GM23338 (cell line): ENCODE measurements around the gene C5orf34. TPM values are rescaled to one million over a fixed set of nuclear protein-coding genes. Genes with fewer than 3 reads are reported as not detected.

Experiments used
- ATAC-seq: fragments of 200-7000 bp; cut with Tn5 transposase; 3 replicates; pipeline ENCODE4 v1.9.1; 2020
- DNase-seq: peaks from one replicate; pipeline ENCODE4 v3.0.0-alpha.2; 2015; ENCODE audit warnings: low spot score
- H2AFZ ChIP-seq: fragments of 200-600 bp; sonication (generic); 2 replicates; pipeline ENCODE4 v1.8.0; 2016; ENCODE audit warnings: antibody characterized with exemption, mild to moderate bottlenecking, moderate library complexity
- H3F3A ChIP-seq: fragments of 200-600 bp; sonication (generic); replicated peaks from 2 replicates; pipeline ENCODE4 v1.8.0; 2017; ENCODE audit warnings: antibody characterized with exemption, mixed run types, low read depth
- H3K27ac ChIP-seq: fragments of 200-600 bp; sonication (generic); 2 replicates; pipeline ENCODE4 v1.6.1; 2016; ENCODE audit warnings: low read depth
- H3K27me3 ChIP-seq: fragments of 200-600 bp; sonication (generic); 2 replicates; pipeline ENCODE4 v1.8.0; 2016; ENCODE audit warnings: mild to moderate bottlenecking, mixed run types, moderate library complexity; ENCODE audit not compliant: insufficient read depth
- H3K36me3 ChIP-seq: fragments of 200-600 bp; sonication (generic); 2 replicates; pipeline ENCODE4 v1.8.0; 2016; ENCODE audit warnings: mild to moderate bottlenecking; ENCODE audit not compliant: insufficient read depth
- H3K4me1 ChIP-seq: fragments of 200-600 bp; sonication (generic); 2 replicates; pipeline ENCODE4 v1.8.0; 2016; ENCODE audit warnings: mild to moderate bottlenecking, moderate library complexity; ENCODE audit not compliant: insufficient read depth
- H3K4me2 ChIP-seq: fragments of 200-600 bp; sonication (generic); 2 replicates; pipeline ENCODE4 v1.7.1; 2017; ENCODE audit warnings: mixed run types
- H3K4me3 ChIP-seq: fragments of 200-600 bp; sonication (generic); 2 replicates; pipeline ENCODE4 v1.6.1; 2016; ENCODE audit warnings: mixed run types
- H3K79me2 ChIP-seq: fragments of 200-600 bp; sonication (generic); replicated peaks from 2 replicates; pipeline ENCODE4 v1.8.0; 2017; ENCODE audit warnings: mild to moderate bottlenecking; ENCODE audit not compliant: insufficient read depth
- H3K9me2 ChIP-seq: fragments of 200-600 bp; sonication (generic); 2 replicates; pipeline ENCODE4 v1.8.0; 2017; ENCODE audit not compliant: insufficient read depth
- H4K20me1 ChIP-seq: fragments of 200-600 bp; sonication (generic); replicated peaks from 2 replicates; pipeline ENCODE4 v1.8.0; 2017; ENCODE audit warnings: mild to moderate bottlenecking; ENCODE audit not compliant: insufficient read depth
- H3K27ac Mint-ChIP-seq: 2 replicates; pipeline ENCODE4 v1.8.0; 2020; ENCODE audit warnings: inconsistent platforms, mild to moderate bottlenecking, moderate library complexity, mixed read lengths
- H3K27me3 Mint-ChIP-seq: 3 replicates; pipeline ENCODE4 v1.8.0; 2022; ENCODE audit warnings: low read depth, mild to moderate bottlenecking, moderate library complexity, mixed read lengths, inconsistent platforms; ENCODE audit not compliant: insufficient read depth, poor library complexity
- H3K36me3 Mint-ChIP-seq: 3 replicates; pipeline ENCODE4 v1.8.0; 2021; ENCODE audit warnings: low read depth, mild to moderate bottlenecking, inconsistent platforms, moderate library complexity, mixed read lengths
- H3K4me1 Mint-ChIP-seq: 3 replicates; pipeline ENCODE4 v1.8.0; 2020; ENCODE audit warnings: mild to moderate bottlenecking, inconsistent platforms, mixed read lengths
- H3K4me3 Mint-ChIP-seq: 3 replicates; pipeline ENCODE4 v1.8.0; 2021; ENCODE audit warnings: moderate library complexity, mild to moderate bottlenecking, inconsistent platforms, mixed read lengths
- H3K9me3 Mint-ChIP-seq: 3 replicates; pipeline ENCODE4 v1.8.0; 2020; ENCODE audit warnings: moderate library complexity, mild to moderate bottlenecking, inconsistent platforms, mixed read lengths
- CREB1 ChIP-seq: fragments of 250-450 bp; sonication (Bioruptor Pico); IDR thresholded peaks from 2 replicates; pipeline ENCODE4 v1.5.0; 2020; ENCODE audit warnings: low read depth, mild to moderate bottlenecking, moderate library complexity
- EZH2 ChIP-seq: fragments of 200-600 bp; sonication (generic); IDR thresholded peaks from one replicate; pipeline ENCODE4 v1.8.0; 2017; ENCODE audit warnings: antibody characterized with exemption, mild to moderate bottlenecking, low read depth; ENCODE audit not compliant: unreplicated experiment
- EZH2phosphoT487 ChIP-seq: fragments of 200-600 bp; sonication (generic); IDR thresholded peaks from one replicate; pipeline ENCODE4 v1.8.1; 2018; ENCODE audit warnings: antibody characterized with exemption; ENCODE audit not compliant: unreplicated experiment
- JUNB ChIP-seq: IDR thresholded peaks from one replicate; pipeline ENCODE4 v1.6.1; 2016; ENCODE audit warnings: antibody characterized with exemption; ENCODE audit not compliant: unreplicated experiment
- NANOG ChIP-seq: IDR thresholded peaks from 2 replicates; pipeline ENCODE4 v1.6.1; 2016; ENCODE audit warnings: antibody characterized with exemption, borderline replicate concordance
- POLR2AphosphoS5 ChIP-seq: IDR thresholded peaks from 2 replicates; pipeline ENCODE4 v1.6.1; 2016; ENCODE audit warnings: antibody characterized with exemption, low read depth
- STAT1 ChIP-seq: IDR thresholded peaks from one replicate; pipeline ENCODE4 v1.6.1; 2016; ENCODE audit warnings: antibody characterized with exemption; ENCODE audit not compliant: unreplicated experiment
- ZNF114 ChIP-seq: fragments of 250-450 bp; sonication (Bioruptor Pico); IDR thresholded peaks from 2 replicates; pipeline ENCODE4 v1.5.0; 2020; ENCODE audit warnings: mild to moderate bottlenecking, moderate library complexity
- ZNF331 ChIP-seq: fragments of 250-450 bp; sonication (Bioruptor Pico); IDR thresholded peaks from 2 replicates; pipeline ENCODE4 v1.5.0; 2020; ENCODE audit warnings: low read depth, mild to moderate bottlenecking, moderate library complexity
- polyA plus RNA-seq: library from polyadenylated mRNA; unstranded; fragments of >200 nt; fragmentation: Nextera tagmentation; extraction: Ambion mirVana; gene quantifications from 2 replicates; pipeline ENCODE4 v1.2.1, GENCODE V29; 2016
- total RNA-seq: library from RNA; depleted of rRNA; stranded (reverse); fragments of >200 nt; shearing (Covaris generic); gene quantifications from 2 replicates; pipeline ENCODE4 v1.2.3, GENCODE V29; 2014
- TF ChIP-seq, protein P1 (sequence below): fragments of 250-450 bp; sonication (Bioruptor Pico); IDR thresholded peaks from 2 replicates; pipeline ENCODE4 v1.5.0; 2020; ENCODE audit warnings: mild to moderate bottlenecking, moderate library complexity
- TF ChIP-seq, protein P2 (sequence below), 2 experiments: fragments of 200-600 bp in 1 of 2; sonication (generic) in 1 of 2; conservative IDR thresholded peaks; 2 replicates each; pipeline versions ENCODE4 v1.5.1 to v1.6.1; 2016 to 2017; ENCODE audit warnings: antibody characterized with exemption in 2 of 2, low read depth in 2 of 2, mild to moderate bottlenecking in 2 of 2, moderate library complexity in 1 of 2
- TF ChIP-seq, protein P3 (sequence below): IDR thresholded peaks from one replicate; pipeline ENCODE4 v1.6.1; 2018; ENCODE audit warnings: antibody characterized with exemption; ENCODE audit not compliant: unreplicated experiment
- TF ChIP-seq, protein P4 (sequence below): IDR thresholded peaks from 2 replicates; pipeline ENCODE4 v1.6.1; 2016; ENCODE audit warnings: antibody characterized with exemption

Gene C5orf34
- total and polyA plus RNA-seq, 2 experiments from 2014 or later, result 12.2 to 15.3 TPM

DNA sequence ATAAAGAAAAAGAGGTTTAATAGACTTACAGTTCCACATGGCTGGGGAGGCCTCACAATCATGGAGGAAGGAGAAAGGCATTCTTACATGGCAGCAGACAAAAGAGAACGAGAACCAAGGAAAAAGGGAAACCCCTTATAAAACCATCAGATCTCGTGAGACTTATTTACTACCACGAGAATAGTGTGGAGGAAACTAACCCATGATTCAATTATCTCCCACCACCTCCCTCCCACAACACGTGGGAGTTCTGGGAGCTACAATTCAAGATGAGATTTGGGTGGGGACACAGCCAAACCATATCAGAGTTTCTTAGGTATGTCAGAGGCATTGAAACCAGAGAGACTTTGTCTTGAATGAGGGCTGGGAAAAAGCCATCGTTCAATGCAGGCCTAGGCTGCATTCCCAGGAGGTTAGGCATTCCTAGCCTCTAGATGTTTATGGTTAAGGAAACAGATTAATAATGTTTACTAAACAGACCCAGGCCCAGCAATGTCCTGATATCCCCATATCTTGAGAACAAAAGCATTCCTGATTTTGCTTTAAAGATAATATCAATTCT lies 49.4 kb upstream of the C5orf34 start:
- H4K20me1 ChIP-seq, result no peaks in the 10 kb centered on the region
- Mint-ChIP-seq H3K4me1 (peaks cover 4% of the 10 kb centered on the region; the same call in 2 of the 3 replicates), H3K27me3 (no peaks in the 10 kb centered on the region), H3K36me3 (no peaks in the 10 kb centered on the region), H3K27ac (no peak overlapping the region), H3K9me3 (no peaks in the 10 kb centered on the region), H3K4me3 (no peak overlapping the region)
- H3K27ac ChIP-seq, result no peak overlapping the region
- ATAC-seq (no peak), DNase-seq (peak; percentile 27)
- no peak overlapping the region for H3K4me2 ChIP-seq
- no peaks in the 10 kb centered on the region; the same call in 1 of the 2 replicates for H3K4me1 ChIP-seq
- no peak overlapping the region for H3K4me3 ChIP-seq
- H3K27me3 ChIP-seq, result no peaks in the 10 kb centered on the region
- H2AFZ ChIP-seq, result no peak overlapping the region
- H3K9me2 ChIP-seq, result no peaks in the 10 kb centered on the region
- H3K79me2 ChIP-seq, result no peaks in the 10 kb centered on the region
- no peaks in the 10 kb centered on the region for H3F3A ChIP-seq
- TF ChIP-seq EZH2phosphoT487 (no peak), POLR2AphosphoS5 (no peak), ZNF331 (no peak), NANOG (no peak), JUNB (no peak), CREB1 (CRISPR knock-in tag) (no peak), STAT1 (no peak), EZH2 (no peak), ZNF114 (no peak)
- TF ChIP-seq, protein P1, sequence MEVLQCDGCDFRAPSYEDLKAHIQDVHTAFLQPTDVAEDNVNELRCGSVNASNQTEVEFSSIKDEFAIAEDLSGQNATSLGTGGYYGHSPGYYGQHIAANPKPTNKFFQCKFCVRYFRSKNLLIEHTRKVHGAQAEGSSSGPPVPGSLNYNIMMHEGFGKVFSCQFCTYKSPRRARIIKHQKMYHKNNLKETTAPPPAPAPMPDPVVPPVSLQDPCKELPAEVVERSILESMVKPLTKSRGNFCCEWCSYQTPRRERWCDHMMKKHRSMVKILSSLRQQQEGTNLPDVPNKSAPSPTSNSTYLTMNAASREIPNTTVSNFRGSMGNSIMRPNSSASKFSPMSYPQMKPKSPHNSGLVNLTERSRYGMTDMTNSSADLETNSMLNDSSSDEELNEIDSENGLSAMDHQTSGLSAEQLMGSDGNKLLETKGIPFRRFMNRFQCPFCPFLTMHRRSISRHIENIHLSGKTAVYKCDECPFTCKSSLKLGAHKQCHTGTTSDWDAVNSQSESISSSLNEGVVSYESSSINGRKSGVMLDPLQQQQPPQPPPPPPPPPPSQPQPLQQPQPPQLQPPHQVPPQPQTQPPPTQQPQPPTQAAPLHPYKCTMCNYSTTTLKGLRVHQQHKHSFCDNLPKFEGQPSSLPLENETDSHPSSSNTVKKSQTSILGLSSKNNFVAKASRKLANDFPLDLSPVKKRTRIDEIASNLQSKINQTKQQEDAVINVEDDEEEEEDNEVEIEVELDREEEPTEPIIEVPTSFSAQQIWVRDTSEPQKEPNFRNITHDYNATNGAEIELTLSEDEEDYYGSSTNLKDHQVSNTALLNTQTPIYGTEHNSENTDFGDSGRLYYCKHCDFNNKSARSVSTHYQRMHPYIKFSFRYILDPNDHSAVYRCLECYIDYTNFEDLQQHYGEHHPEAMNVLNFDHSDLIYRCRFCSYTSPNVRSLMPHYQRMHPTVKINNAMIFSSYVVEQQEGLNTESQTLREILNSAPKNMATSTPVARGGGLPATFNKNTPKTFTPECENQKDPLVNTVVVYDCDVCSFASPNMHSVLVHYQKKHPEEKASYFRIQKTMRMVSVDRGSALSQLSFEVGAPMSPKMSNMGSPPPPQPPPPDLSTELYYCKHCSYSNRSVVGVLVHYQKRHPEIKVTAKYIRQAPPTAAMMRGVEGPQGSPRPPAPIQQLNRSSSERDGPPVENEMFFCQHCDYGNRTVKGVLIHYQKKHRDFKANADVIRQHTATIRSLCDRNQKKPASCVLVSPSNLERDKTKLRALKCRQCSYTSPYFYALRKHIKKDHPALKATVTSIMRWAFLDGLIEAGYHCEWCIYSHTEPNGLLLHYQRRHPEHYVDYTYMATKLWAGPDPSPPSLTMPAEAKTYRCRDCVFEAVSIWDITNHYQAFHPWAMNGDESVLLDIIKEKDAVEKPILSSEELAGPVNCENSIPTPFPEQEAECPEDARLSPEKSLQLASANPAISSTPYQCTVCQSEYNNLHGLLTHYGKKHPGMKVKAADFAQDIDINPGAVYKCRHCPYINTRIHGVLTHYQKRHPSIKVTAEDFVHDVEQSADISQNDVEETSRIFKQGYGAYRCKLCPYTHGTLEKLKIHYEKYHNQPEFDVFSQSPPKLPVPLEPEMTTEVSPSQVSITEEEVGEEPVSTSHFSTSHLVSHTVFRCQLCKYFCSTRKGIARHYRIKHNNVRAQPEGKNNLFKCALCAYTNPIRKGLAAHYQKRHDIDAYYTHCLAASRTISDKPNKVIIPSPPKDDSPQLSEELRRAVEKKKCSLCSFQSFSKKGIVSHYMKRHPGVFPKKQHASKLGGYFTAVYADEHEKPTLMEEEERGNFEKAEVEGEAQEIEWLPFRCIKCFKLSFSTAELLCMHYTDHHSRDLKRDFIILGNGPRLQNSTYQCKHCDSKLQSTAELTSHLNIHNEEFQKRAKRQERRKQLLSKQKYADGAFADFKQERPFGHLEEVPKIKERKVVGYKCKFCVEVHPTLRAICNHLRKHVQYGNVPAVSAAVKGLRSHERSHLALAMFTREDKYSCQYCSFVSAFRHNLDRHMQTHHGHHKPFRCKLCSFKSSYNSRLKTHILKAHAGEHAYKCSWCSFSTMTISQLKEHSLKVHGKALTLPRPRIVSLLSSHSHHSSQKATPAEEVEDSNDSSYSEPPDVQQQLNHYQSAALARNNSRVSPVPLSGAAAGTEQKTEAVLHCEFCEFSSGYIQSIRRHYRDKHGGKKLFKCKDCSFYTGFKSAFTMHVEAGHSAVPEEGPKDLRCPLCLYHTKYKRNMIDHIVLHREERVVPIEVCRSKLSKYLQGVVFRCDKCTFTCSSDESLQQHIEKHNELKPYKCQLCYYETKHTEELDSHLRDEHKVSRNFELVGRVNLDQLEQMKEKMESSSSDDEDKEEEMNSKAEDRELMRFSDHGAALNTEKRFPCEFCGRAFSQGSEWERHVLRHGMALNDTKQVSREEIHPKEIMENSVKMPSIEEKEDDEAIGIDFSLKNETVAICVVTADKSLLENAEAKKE (CRISPR knock-in tag), result no peak
- TF ChIP-seq, protein P2, sequence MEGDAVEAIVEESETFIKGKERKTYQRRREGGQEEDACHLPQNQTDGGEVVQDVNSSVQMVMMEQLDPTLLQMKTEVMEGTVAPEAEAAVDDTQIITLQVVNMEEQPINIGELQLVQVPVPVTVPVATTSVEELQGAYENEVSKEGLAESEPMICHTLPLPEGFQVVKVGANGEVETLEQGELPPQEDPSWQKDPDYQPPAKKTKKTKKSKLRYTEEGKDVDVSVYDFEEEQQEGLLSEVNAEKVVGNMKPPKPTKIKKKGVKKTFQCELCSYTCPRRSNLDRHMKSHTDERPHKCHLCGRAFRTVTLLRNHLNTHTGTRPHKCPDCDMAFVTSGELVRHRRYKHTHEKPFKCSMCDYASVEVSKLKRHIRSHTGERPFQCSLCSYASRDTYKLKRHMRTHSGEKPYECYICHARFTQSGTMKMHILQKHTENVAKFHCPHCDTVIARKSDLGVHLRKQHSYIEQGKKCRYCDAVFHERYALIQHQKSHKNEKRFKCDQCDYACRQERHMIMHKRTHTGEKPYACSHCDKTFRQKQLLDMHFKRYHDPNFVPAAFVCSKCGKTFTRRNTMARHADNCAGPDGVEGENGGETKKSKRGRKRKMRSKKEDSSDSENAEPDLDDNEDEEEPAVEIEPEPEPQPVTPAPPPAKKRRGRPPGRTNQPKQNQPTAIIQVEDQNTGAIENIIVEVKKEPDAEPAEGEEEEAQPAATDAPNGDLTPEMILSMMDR (conservative IDR thresholded peaks at IDR 0.05; ENCODE audit: low read depth in 2 of 2), result no peak
- TF ChIP-seq, protein P3, sequence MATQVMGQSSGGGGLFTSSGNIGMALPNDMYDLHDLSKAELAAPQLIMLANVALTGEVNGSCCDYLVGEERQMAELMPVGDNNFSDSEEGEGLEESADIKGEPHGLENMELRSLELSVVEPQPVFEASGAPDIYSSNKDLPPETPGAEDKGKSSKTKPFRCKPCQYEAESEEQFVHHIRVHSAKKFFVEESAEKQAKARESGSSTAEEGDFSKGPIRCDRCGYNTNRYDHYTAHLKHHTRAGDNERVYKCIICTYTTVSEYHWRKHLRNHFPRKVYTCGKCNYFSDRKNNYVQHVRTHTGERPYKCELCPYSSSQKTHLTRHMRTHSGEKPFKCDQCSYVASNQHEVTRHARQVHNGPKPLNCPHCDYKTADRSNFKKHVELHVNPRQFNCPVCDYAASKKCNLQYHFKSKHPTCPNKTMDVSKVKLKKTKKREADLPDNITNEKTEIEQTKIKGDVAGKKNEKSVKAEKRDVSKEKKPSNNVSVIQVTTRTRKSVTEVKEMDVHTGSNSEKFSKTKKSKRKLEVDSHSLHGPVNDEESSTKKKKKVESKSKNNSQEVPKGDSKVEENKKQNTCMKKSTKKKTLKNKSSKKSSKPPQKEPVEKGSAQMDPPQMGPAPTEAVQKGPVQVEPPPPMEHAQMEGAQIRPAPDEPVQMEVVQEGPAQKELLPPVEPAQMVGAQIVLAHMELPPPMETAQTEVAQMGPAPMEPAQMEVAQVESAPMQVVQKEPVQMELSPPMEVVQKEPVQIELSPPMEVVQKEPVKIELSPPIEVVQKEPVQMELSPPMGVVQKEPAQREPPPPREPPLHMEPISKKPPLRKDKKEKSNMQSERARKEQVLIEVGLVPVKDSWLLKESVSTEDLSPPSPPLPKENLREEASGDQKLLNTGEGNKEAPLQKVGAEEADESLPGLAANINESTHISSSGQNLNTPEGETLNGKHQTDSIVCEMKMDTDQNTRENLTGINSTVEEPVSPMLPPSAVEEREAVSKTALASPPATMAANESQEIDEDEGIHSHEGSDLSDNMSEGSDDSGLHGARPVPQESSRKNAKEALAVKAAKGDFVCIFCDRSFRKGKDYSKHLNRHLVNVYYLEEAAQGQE, result no peak
- TF ChIP-seq, protein P4, sequence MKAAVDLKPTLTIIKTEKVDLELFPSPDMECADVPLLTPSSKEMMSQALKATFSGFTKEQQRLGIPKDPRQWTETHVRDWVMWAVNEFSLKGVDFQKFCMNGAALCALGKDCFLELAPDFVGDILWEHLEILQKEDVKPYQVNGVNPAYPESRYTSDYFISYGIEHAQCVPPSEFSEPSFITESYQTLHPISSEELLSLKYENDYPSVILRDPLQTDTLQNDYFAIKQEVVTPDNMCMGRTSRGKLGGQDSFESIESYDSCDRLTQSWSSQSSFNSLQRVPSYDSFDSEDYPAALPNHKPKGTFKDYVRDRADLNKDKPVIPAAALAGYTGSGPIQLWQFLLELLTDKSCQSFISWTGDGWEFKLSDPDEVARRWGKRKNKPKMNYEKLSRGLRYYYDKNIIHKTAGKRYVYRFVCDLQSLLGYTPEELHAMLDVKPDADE, result no peak
- H3K36me3 ChIP-seq, result no peaks in the 10 kb centered on the region
